ENCODE data around the gene OSBP2. TPM values are rescaled to one million over a fixed set of nuclear protein-coding genes. Genes with fewer than 3 reads are reported as not detected.

OSBP2 gene
- polyA plus RNA-seq, 1 donor (not counting 4 experiments of a cell fraction or from before 2014, with no cell fraction given): 3.0 TPM

- Histone ChIP-seq H2AFZ (ENCODE audit: control insufficient read depth, low read length) (no peak overlapping the region), H3K9me3 (ENCODE audit: control insufficient read depth, low read depth, low read length) (no peaks in the 10 kb centered on the region), H3K27ac (ENCODE audit: control insufficient read depth, insufficient read depth, low read length) (no peak overlapping the region), H3K4me1 (ENCODE audit: control insufficient read depth, extremely low read depth, insufficient read depth, low read length) (peaks cover 4% of the 10 kb centered on the region), H4K20me1 (ENCODE audit: control insufficient read depth, extremely low read depth, insufficient read depth, low read length) (no peaks in the 10 kb centered on the region), H3K4me2 (ENCODE audit: control insufficient read depth, extremely low read depth, insufficient read depth, low read depth, low read length) (no peak overlapping the region), H3K4me3 (ENCODE audit: control insufficient read depth in 2 of 3, extremely low read depth in 1 of 3, insufficient read depth in 2 of 3, low read depth in 1 of 3, low read length in 3 of 3) (no peak overlapping the region), H3K27me3 (ENCODE audit: control insufficient read depth, extremely low read depth, insufficient read depth, low read length) (no peaks in the 10 kb centered on the region), H3K79me2 (ENCODE audit: control insufficient read depth, insufficient read depth, low read length) (no peaks in the 10 kb centered on the region), H3K9me1 (ENCODE audit: control insufficient read depth, extremely low read depth, insufficient read depth, low read length) (no peaks in the 10 kb centered on the region), H3K9ac (ENCODE audit: control insufficient read depth, extremely low read depth, insufficient read depth, low read length) (no peak overlapping the region), H3K36me3 (ENCODE audit: control insufficient read depth in 2 of 2, extremely low read depth in 1 of 2, insufficient read depth in 2 of 2, low read length in 2 of 2) (no peaks in the 10 kb centered on the region)
- no peak for FAIRE-seq
- DNase-seq (ENCODE audit: low read depth, low spot score): no peak
- dilution Hi-C loops (cut with MboI; ENCODE audit: extremely low pct_ligation_motif_present, low sequenced_read_pairs): no loop called here
- TF ChIP-seq EZH2 (IDR thresholded peaks at IDR 0.05; ENCODE audit: low read length) (no peak), CTCF (optimal IDR thresholded peaks at IDR 0.05 in 1 of 3, IDR thresholded peaks at IDR 0.05 in 1 of 3, conservative IDR thresholded peaks at IDR 0.05 in 1 of 3; ENCODE audit: extremely low read depth in 1 of 3, insufficient read depth in 2 of 3, low read length in 3 of 3) (no peak)
Observed at GRCh38 chr22:30695871-30696655, 1.4 kb downstream of the OSBP2 start.

- dilution Hi-C loops (cut with MboI; ENCODE audit: extremely low pct_ligation_motif_present, low sequenced_read_pairs): no loop called here
- Histone ChIP-seq H3K9ac (ENCODE audit: control insufficient read depth, extremely low read depth, insufficient read depth, low read length) (no peak overlapping the region), H3K4me3 (ENCODE audit: control insufficient read depth in 2 of 3, extremely low read depth in 1 of 3, insufficient read depth in 2 of 3, low read depth in 1 of 3, low read length in 3 of 3) (no peak overlapping the region), H3K36me3 (ENCODE audit: control insufficient read depth in 2 of 2, extremely low read depth in 1 of 2, insufficient read depth in 2 of 2, low read length in 2 of 2) (no peaks in the 10 kb centered on the region), H4K20me1 (ENCODE audit: control insufficient read depth, extremely low read depth, insufficient read depth, low read length) (no peaks in the 10 kb centered on the region), H2AFZ (ENCODE audit: control insufficient read depth, low read length) (no peak overlapping the region), H3K27ac (ENCODE audit: control insufficient read depth, insufficient read depth, low read length) (no peak overlapping the region), H3K9me1 (ENCODE audit: control insufficient read depth, extremely low read depth, insufficient read depth, low read length) (no peaks in the 10 kb centered on the region), H3K4me2 (ENCODE audit: control insufficient read depth, extremely low read depth, insufficient read depth, low read depth, low read length) (no peak overlapping the region), H3K79me2 (ENCODE audit: control insufficient read depth, insufficient read depth, low read length) (no peaks in the 10 kb centered on the region), H3K27me3 (ENCODE audit: control insufficient read depth, extremely low read depth, insufficient read depth, low read length) (no peaks in the 10 kb centered on the region), H3K9me3 (ENCODE audit: control insufficient read depth, low read depth, low read length) (no peaks in the 10 kb centered on the region), H3K4me1 (ENCODE audit: control insufficient read depth, extremely low read depth, insufficient read depth, low read length) (peaks cover 4% of the 10 kb centered on the region)
- TF ChIP-seq EZH2 (IDR thresholded peaks at IDR 0.05; ENCODE audit: low read length) (no peak), CTCF (optimal IDR thresholded peaks at IDR 0.05 in 1 of 3, IDR thresholded peaks at IDR 0.05 in 1 of 3, conservative IDR thresholded peaks at IDR 0.05 in 1 of 3; ENCODE audit: extremely low read depth in 1 of 3, insufficient read depth in 2 of 3, low read length in 3 of 3) (no peak)
- DNase-seq (ENCODE audit: low read depth, low spot score): no peak
- FAIRE-seq: no peak
Observed at GRCh38 chr22:30697975-30698374, 3.3 kb downstream of the OSBP2 start.

Data from keratinocyte (primary cell).